Keratinocyte (primary cell): ENCODE data around the gene ARHGAP8. TPM values are rescaled to one million over a fixed set of nuclear protein-coding genes. Genes with fewer than 3 reads are reported as not detected.

Experiments
- DNase-seq: peaks from one replicate; pipeline ENCODE4 v3.0.0-alpha.2; 2011; ENCODE audit warnings: low read depth, missing footprints, low spot score
- FAIRE-seq: peaks from 2 replicates; lab custom pipeline; 2011; peaks lifted over from hg19 to GRCh38; lab: Jason Lieb, UNC
- H2AFZ ChIP-seq: 2 replicates; pipeline ENCODE4 v1.6.0; 2012; ENCODE audit warnings: low read length, control low read depth, inconsistent platforms; ENCODE audit not compliant: control insufficient read depth
- H3K27ac ChIP-seq: 2 replicates; pipeline ENCODE4 v1.5.1; 2011; ENCODE audit warnings: low read length; ENCODE audit not compliant: control insufficient read depth, insufficient read depth
- H3K27me3 ChIP-seq: 3 replicates; pipeline ENCODE4 v1.6.0; 2011; ENCODE audit warnings: low read length; ENCODE audit not compliant: control insufficient read depth, insufficient read depth; ENCODE audit errors: extremely low read depth
- H3K36me3 ChIP-seq, 2 experiments: 2 replicates in 1 of 2; 3 replicates in 1 of 2; pipeline ENCODE4 v1.5.1; 2011; ENCODE audit warnings: low read length in 2 of 2, mild to moderate bottlenecking in 1 of 2; ENCODE audit not compliant: control insufficient read depth in 2 of 2, insufficient read depth in 2 of 2; ENCODE audit errors: extremely low read depth in 1 of 2
- H3K4me1 ChIP-seq: 3 replicates; pipeline ENCODE4 v1.5.1; 2011; ENCODE audit warnings: low read length; ENCODE audit not compliant: control insufficient read depth, insufficient read depth; ENCODE audit errors: extremely low read depth
- H3K4me2 ChIP-seq: 3 replicates; pipeline ENCODE4 v1.6.0; 2011; ENCODE audit warnings: low read depth, low read length; ENCODE audit not compliant: control insufficient read depth, insufficient read depth; ENCODE audit errors: extremely low read depth
- H3K4me3 ChIP-seq, 3 experiments: fragments of 200-600 bp in 1 of 3; sonication (generic) in 1 of 3; 2 replicates in 2 of 3; 3 replicates in 1 of 3; pipeline ENCODE4 v1.5.1; 2011 to 2016; ENCODE audit warnings: low read length in 3 of 3, mild to moderate bottlenecking in 3 of 3, control low read depth in 2 of 3, inconsistent platforms in 1 of 3, low read depth in 1 of 3, mixed read lengths in 1 of 3, mixed run types in 1 of 3, moderate library complexity in 1 of 3; ENCODE audit not compliant: control insufficient read depth in 2 of 3, insufficient read depth in 2 of 3; ENCODE audit errors: extremely low read depth in 1 of 3
- H3K79me2 ChIP-seq: 2 replicates; pipeline ENCODE4 v1.6.0; 2012; ENCODE audit warnings: low read length; ENCODE audit not compliant: control insufficient read depth, insufficient read depth
- H3K9ac ChIP-seq: 3 replicates; pipeline ENCODE4 v1.6.0; 2011; ENCODE audit warnings: low read length; ENCODE audit not compliant: control insufficient read depth, insufficient read depth; ENCODE audit errors: extremely low read depth
- H3K9me1 ChIP-seq: 3 replicates; pipeline ENCODE4 v1.6.0; 2011; ENCODE audit warnings: low read length; ENCODE audit not compliant: control insufficient read depth, insufficient read depth; ENCODE audit errors: extremely low read depth
- H3K9me3 ChIP-seq: 2 replicates; pipeline ENCODE4 v1.5.1; 2012; ENCODE audit warnings: low read depth, low read length; ENCODE audit not compliant: control insufficient read depth
- H4K20me1 ChIP-seq: 3 replicates; pipeline ENCODE4 v1.6.0; 2011; ENCODE audit warnings: low read length; ENCODE audit not compliant: control insufficient read depth, insufficient read depth; ENCODE audit errors: extremely low read depth
- EZH2 ChIP-seq: IDR thresholded peaks from one replicate; pipeline ENCODE4 v1.6.1; 2012; ENCODE audit warnings: inconsistent platforms, mild to moderate bottlenecking, low read length, moderate library complexity
- dilution Hi-C: fragments of 300-500 bp; cut with MboI; formaldehyde crosslinking; loops from one replicate; pipeline ENCODE4 v1.7.0; 2020; ENCODE audit warnings: low sequenced_read_pairs; ENCODE audit not compliant: extremely low pct_ligation_motif_present
- polyA plus RNA-seq, 5 experiments: library from polyadenylated mRNA; depleted of rRNA in 3 of 5; stranded (reverse) in 3 of 5; stranded (forward) in 1 of 5; unstranded in 1 of 5; fragments of >200 nt; gene quantifications; 1 replicate in 1 of 5; 2 replicates in 3 of 5; 3 replicates in 1 of 5; pipeline versions ENCODE4 v1.2.1 to v1.2.3, GENCODE V29; 2011 to 2012; ENCODE audit warnings: missing spikeins in 2 of 5, low read depth in 1 of 5, low replicate concordance in 1 of 5
- TF ChIP-seq, protein P1 (sequence below), 3 experiments: IDR thresholded peaks in 1 of 3; conservative IDR thresholded peaks in 1 of 3; optimal IDR thresholded peaks in 1 of 3; 2 replicates in 2 of 3; 3 replicates in 1 of 3; pipeline versions ENCODE3 to v1.5.1; 2011; ENCODE audit warnings: low read length in 3 of 3, mild to moderate bottlenecking in 3 of 3, moderate library complexity in 2 of 3, control low read depth in 1 of 3, inconsistent platforms in 1 of 3; ENCODE audit not compliant: insufficient read depth in 2 of 3; ENCODE audit errors: extremely low read depth in 1 of 3

Gene ARHGAP8
- polyA plus RNA-seq, 1 donor (not counting 4 experiments of a cell fraction or from before 2014, with no cell fraction given), result 21.3 TPM

- FAIRE-seq, result no peak
- no peaks in the 10 kb centered on the region for H3K9me3 ChIP-seq
- no peaks in the 10 kb centered on the region for H3K4me1 ChIP-seq
- no peaks in the 10 kb centered on the region for H3K79me2 ChIP-seq
- no peaks in the 10 kb centered on the region for H3K27me3 ChIP-seq
- DNase-seq, result no peak
- dilution Hi-C loops, result no loop called here
- no peak overlapping the region for H2AFZ ChIP-seq
- no peaks in the 10 kb centered on the region for H4K20me1 ChIP-seq
- no peaks in the 10 kb centered on the region for H3K9me1 ChIP-seq
- TF ChIP-seq, protein P1, sequence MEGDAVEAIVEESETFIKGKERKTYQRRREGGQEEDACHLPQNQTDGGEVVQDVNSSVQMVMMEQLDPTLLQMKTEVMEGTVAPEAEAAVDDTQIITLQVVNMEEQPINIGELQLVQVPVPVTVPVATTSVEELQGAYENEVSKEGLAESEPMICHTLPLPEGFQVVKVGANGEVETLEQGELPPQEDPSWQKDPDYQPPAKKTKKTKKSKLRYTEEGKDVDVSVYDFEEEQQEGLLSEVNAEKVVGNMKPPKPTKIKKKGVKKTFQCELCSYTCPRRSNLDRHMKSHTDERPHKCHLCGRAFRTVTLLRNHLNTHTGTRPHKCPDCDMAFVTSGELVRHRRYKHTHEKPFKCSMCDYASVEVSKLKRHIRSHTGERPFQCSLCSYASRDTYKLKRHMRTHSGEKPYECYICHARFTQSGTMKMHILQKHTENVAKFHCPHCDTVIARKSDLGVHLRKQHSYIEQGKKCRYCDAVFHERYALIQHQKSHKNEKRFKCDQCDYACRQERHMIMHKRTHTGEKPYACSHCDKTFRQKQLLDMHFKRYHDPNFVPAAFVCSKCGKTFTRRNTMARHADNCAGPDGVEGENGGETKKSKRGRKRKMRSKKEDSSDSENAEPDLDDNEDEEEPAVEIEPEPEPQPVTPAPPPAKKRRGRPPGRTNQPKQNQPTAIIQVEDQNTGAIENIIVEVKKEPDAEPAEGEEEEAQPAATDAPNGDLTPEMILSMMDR (optimal IDR thresholded peaks at IDR 0.05 in 1 of 3, IDR thresholded peaks at IDR 0.05 in 1 of 3, conservative IDR thresholded peaks at IDR 0.05 in 1 of 3; ENCODE audit: extremely low read depth in 1 of 3, insufficient read depth in 2 of 3, low read length in 3 of 3), result no peak
- TF ChIP-seq EZH2, result no peak
- H3K4me2 ChIP-seq, result no peak overlapping the region
- no peak overlapping the region for H3K9ac ChIP-seq
- peaks cover 6 to 27% of the 10 kb centered on the region in 2 experiments for H3K36me3 ChIP-seq
- H3K27ac ChIP-seq, result no peak overlapping the region
- H3K4me3 ChIP-seq, result no peak overlapping the region
These were observed 70.2 kb downstream of the ARHGAP8 start for GRCh38 chr22:44822534-44822933.

DNA sequence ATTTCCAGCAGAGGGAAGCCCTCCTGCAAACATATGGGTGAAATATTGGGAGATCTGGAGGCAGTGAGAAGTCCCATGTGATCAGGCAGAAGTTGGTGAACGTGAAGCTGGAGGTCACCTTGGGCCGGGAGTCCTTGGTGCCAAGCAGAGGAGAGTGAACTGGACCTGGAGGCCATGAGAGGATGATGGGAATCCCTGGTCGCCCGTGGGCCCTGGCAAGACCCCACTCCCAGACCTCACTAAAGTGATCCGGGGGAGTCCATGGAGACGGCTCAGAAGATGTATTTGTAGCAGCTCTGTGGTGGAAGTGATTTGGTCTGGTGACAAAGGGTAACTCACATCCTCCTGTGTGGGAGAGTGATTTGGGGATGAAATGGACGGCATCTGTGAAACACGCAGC, 71.0 kb downstream of the ARHGAP8 start:
- no peak for DNase-seq
- Histone ChIP-seq H4K20me1 (no peaks in the 10 kb centered on the region), H3K79me2 (no peaks in the 10 kb centered on the region), H3K27me3 (no peaks in the 10 kb centered on the region), H3K4me3 (no peak overlapping the region), H3K27ac (no peak overlapping the region), H3K4me2 (no peak overlapping the region), H3K9ac (no peak overlapping the region), H3K9me3 (no peaks in the 10 kb centered on the region), H3K4me1 (no peaks in the 10 kb centered on the region), H2AFZ (no peak overlapping the region), H3K9me1 (no peaks in the 10 kb centered on the region), H3K36me3 (peaks cover 6 to 27% of the 10 kb centered on the region in 2 experiments)
- TF ChIP-seq EZH2, result no peak
- TF ChIP-seq, protein P1 (optimal IDR thresholded peaks at IDR 0.05 in 1 of 3, IDR thresholded peaks at IDR 0.05 in 1 of 3, conservative IDR thresholded peaks at IDR 0.05 in 1 of 3; ENCODE audit: extremely low read depth in 1 of 3, insufficient read depth in 2 of 3, low read length in 3 of 3), result no peak
- dilution Hi-C loops, result no loop called here
- no peak for FAIRE-seq
